HEK293 (cell line): ENCODE data around the gene PPARG.

Experiments used
- CTCF ChIA-PET: fragments of 350-600 bp; formaldehyde crosslinking; extraction: SDS; loops from one replicate; lab custom pipeline; 2021; ENCODE audit warnings: antibody characterized with exemption; lab: Yijun Ruan, JAX
- POLR2A ChIA-PET: fragments of 300-600 bp; formaldehyde crosslinking; extraction: SDS; loops from one replicate; lab custom pipeline; 2020; ENCODE audit warnings: antibody characterized with exemption, inconsistent platforms; lab: Yijun Ruan, JAX
- H3K27ac ChIP-seq: fragments of 200-500 bp; sonication (Bioruptor generic); 2 replicates; pipeline ENCODE4 v1.5.1; 2014; ENCODE audit warnings: low read depth, low read length, control low read depth, inconsistent platforms; ENCODE audit errors: extremely low read depth
- H3K36me3 ChIP-seq, 2 experiments: fragments of 200-500 bp in 1 of 2; sonication (Bioruptor generic) in 1 of 2; 1 replicate in 1 of 2; 2 replicates in 1 of 2; pipeline ENCODE4 v1.5.1; 2014 to 2017; ENCODE audit warnings: inconsistent platforms in 2 of 2, low read length in 2 of 2; ENCODE audit not compliant: control insufficient read depth in 2 of 2, insufficient read depth in 1 of 2
- H3K4me1 ChIP-seq: fragments of 200-500 bp; sonication (Bioruptor generic); 2 replicates; pipeline ENCODE4 v1.5.1; 2014; ENCODE audit warnings: mild to moderate bottlenecking, low read length, inconsistent platforms; ENCODE audit not compliant: control insufficient read depth, insufficient read depth
- H3K4me3 ChIP-seq: 2 replicates; pipeline ENCODE4 v1.5.1; 2011; ENCODE audit warnings: low read depth, mild to moderate bottlenecking, control low read depth, low read length, moderate library complexity
- H3K9me3 ChIP-seq: fragments of 200-500 bp; sonication (Bioruptor generic); 2 replicates; pipeline ENCODE4 v1.5.1; 2014; ENCODE audit warnings: low read depth, low read length, inconsistent platforms; ENCODE audit not compliant: control insufficient read depth, insufficient read depth
- KLF1 ChIP-seq: fragments of 450-650 bp; formaldehyde crosslinking; IDR thresholded peaks from 2 replicates; pipeline ENCODE4 v1.5.1; 2016; ENCODE audit warnings: missing biosample characterization, missing genetic modification characterization
- KLF17 ChIP-seq: fragments of 450-650 bp; formaldehyde crosslinking; IDR thresholded peaks from 2 replicates; pipeline ENCODE4 v1.5.1; 2016; ENCODE audit warnings: missing biosample characterization, missing genetic modification characterization
- KLF9 ChIP-seq: fragments of 450-650 bp; formaldehyde crosslinking; IDR thresholded peaks from 2 replicates; pipeline ENCODE4 v1.5.1; 2016; ENCODE audit warnings: missing biosample characterization, missing genetic modification characterization, low read depth
- PBX3 ChIP-seq: sonication (generic); formaldehyde crosslinking; IDR thresholded peaks from 2 replicates; pipeline ENCODE4 v1.8.1; 2022; ENCODE audit warnings: mild to moderate bottlenecking, moderate library complexity, missing genetic modification reagents
- REST ChIP-seq: fragments of 450-650 bp; formaldehyde crosslinking; IDR thresholded peaks from 2 replicates; pipeline ENCODE4 v1.5.1; 2016; ENCODE audit warnings: missing biosample characterization, missing genetic modification characterization
- SCRT2 ChIP-seq: fragments of 450-650 bp; formaldehyde crosslinking; IDR thresholded peaks from 2 replicates; pipeline ENCODE4 v1.5.1; 2016; ENCODE audit warnings: missing biosample characterization, missing genetic modification characterization
- WT1 ChIP-seq: fragments of 450-650 bp; formaldehyde crosslinking; IDR thresholded peaks from 2 replicates; pipeline ENCODE4 v1.5.1; 2016; ENCODE audit warnings: missing biosample characterization, missing genetic modification characterization
- ZBTB1 ChIP-seq: fragments of 450-650 bp; formaldehyde crosslinking; IDR thresholded peaks from 2 replicates; pipeline ENCODE4 v1.5.1; 2016; ENCODE audit warnings: missing biosample characterization, missing genetic modification characterization
- ZBTB21 ChIP-seq: fragments of 450-650 bp; formaldehyde crosslinking; IDR thresholded peaks from 2 replicates; pipeline ENCODE4 v1.5.1; 2017; ENCODE audit warnings: missing biosample characterization, missing genetic modification characterization
- ZBTB49 ChIP-seq: fragments of 450-650 bp; formaldehyde crosslinking; IDR thresholded peaks from 2 replicates; pipeline ENCODE4 v1.5.1; 2016; ENCODE audit warnings: missing biosample characterization, missing genetic modification characterization, low read depth
- ZFP37 ChIP-seq: fragments of 450-650 bp; formaldehyde crosslinking; IDR thresholded peaks from 2 replicates; pipeline ENCODE4 v1.5.1; 2016; ENCODE audit warnings: missing biosample characterization, missing genetic modification characterization
- ZNF133 ChIP-seq: fragments of 450-650 bp; formaldehyde crosslinking; IDR thresholded peaks from 2 replicates; pipeline ENCODE4 v1.5.1; 2016; ENCODE audit warnings: missing biosample characterization, missing genetic modification characterization
- ZNF2 ChIP-seq: fragments of 450-650 bp; formaldehyde crosslinking; IDR thresholded peaks from 2 replicates; pipeline ENCODE4 v1.5.1; 2016; ENCODE audit warnings: missing biosample characterization, missing genetic modification characterization
- ZNF214 ChIP-seq: fragments of 450-650 bp; formaldehyde crosslinking; IDR thresholded peaks from 2 replicates; pipeline ENCODE4 v1.5.1; 2017; ENCODE audit warnings: missing biosample characterization, mild to moderate bottlenecking, missing genetic modification characterization, borderline replicate concordance
- ZNF24 ChIP-seq: fragments of 450-650 bp; formaldehyde crosslinking; IDR thresholded peaks from 2 replicates; pipeline ENCODE4 v1.5.1; 2016; ENCODE audit warnings: missing biosample characterization, missing genetic modification characterization
- ZNF266 ChIP-seq: fragments of 450-650 bp; formaldehyde crosslinking; IDR thresholded peaks from 2 replicates; pipeline ENCODE4 v1.5.1; 2016; ENCODE audit warnings: missing biosample characterization, missing genetic modification characterization, low read depth
- ZNF335 ChIP-seq: fragments of 450-650 bp; formaldehyde crosslinking; conservative IDR thresholded peaks from 2 replicates; pipeline ENCODE4 v1.5.1; 2016; ENCODE audit warnings: missing biosample characterization, missing genetic modification characterization
- ZNF341 ChIP-seq: fragments of 450-650 bp; formaldehyde crosslinking; IDR thresholded peaks from 2 replicates; pipeline ENCODE4; 2016; ENCODE audit warnings: low read depth, missing biosample characterization, missing genetic modification characterization
- ZNF521 ChIP-seq: fragments of 450-650 bp; formaldehyde crosslinking; IDR thresholded peaks from 2 replicates; pipeline ENCODE4 v1.5.1; 2017; ENCODE audit warnings: missing biosample characterization, mild to moderate bottlenecking, missing genetic modification characterization
- ZNF626 ChIP-seq: fragments of 450-650 bp; sonication (Bioruptor Pico); formaldehyde crosslinking; IDR thresholded peaks from 2 replicates; pipeline ENCODE4 v1.5.1; 2018; ENCODE audit warnings: missing biosample characterization, missing genetic modification characterization, inconsistent platforms
- ZNF830 ChIP-seq: fragments of 450-650 bp; IDR thresholded peaks from 2 replicates; pipeline ENCODE4 v1.5.0; 2018; ENCODE audit warnings: missing biosample characterization, missing genetic modification characterization, low read depth, mild to moderate bottlenecking, moderate library complexity
- ZSCAN23 ChIP-seq: fragments of 450-650 bp; formaldehyde crosslinking; IDR thresholded peaks from 2 replicates; pipeline ENCODE4 v1.5.1; 2016; ENCODE audit warnings: missing biosample characterization, missing genetic modification characterization
- ZSCAN5A ChIP-seq: fragments of 450-650 bp; formaldehyde crosslinking; IDR thresholded peaks from 2 replicates; pipeline ENCODE4 v1.5.1; 2016; ENCODE audit warnings: missing biosample characterization, missing genetic modification characterization
- ZXDB ChIP-seq: fragments of 450-650 bp; formaldehyde crosslinking; IDR thresholded peaks from 2 replicates; pipeline ENCODE4 v1.5.1; 2016; ENCODE audit warnings: missing biosample characterization, missing genetic modification characterization
- TF ChIP-seq, protein P1 (sequence below): fragments of 450-650 bp; formaldehyde crosslinking; IDR thresholded peaks from 2 replicates; pipeline ENCODE4 v1.5.1; 2016; ENCODE audit warnings: missing biosample characterization, missing genetic modification characterization

PPARG gene

GRCh38 chr3:12472796-12473195, 183.9 kb downstream of the PPARG start:
- Histone ChIP-seq H3K4me1 (no peaks in the 10 kb centered on the region; the same call in 1 of the 2 replicates), H3K4me3 (no peak overlapping the region), H3K36me3 (no peaks in the 10 kb centered on the region), H3K27ac (no peak overlapping the region)
- CTCF ChIA-PET: no interaction called here
- POLR2A ChIA-PET: no interaction called here
- no peak for TF ChIP-seq ZNF214 (tag by site-specific recombination)
- TF ChIP-seq ZNF2 (tag by site-specific recombination): no peak
- TF ChIP-seq, protein P1, sequence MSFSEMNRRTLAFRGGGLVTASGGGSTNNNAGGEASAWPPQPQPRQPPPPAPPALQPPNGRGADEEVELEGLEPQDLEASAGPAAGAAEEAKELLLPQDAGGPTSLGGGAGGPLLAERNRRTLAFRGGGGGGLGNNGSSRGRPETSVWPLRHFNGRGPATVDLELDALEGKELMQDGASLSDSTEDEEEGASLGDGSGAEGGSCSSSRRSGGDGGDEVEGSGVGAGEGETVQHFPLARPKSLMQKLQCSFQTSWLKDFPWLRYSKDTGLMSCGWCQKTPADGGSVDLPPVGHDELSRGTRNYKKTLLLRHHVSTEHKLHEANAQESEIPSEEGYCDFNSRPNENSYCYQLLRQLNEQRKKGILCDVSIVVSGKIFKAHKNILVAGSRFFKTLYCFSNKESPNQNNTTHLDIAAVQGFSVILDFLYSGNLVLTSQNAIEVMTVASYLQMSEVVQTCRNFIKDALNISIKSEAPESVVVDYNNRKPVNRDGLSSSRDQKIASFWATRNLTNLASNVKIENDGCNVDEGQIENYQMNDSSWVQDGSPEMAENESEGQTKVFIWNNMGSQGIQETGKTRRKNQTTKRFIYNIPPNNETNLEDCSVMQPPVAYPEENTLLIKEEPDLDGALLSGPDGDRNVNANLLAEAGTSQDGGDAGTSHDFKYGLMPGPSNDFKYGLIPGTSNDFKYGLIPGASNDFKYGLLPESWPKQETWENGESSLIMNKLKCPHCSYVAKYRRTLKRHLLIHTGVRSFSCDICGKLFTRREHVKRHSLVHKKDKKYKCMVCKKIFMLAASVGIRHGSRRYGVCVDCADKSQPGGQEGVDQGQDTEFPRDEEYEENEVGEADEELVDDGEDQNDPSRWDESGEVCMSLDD (tag by site-specific recombination): no peak
- no peak for TF ChIP-seq ZNF341 (tag by site-specific recombination)
- TF ChIP-seq ZXDB (tag by site-specific recombination): no peak
- no peak for TF ChIP-seq WT1 (tag by site-specific recombination)
- TF ChIP-seq ZBTB49 (tag by site-specific recombination): no peak
- no peak for TF ChIP-seq ZBTB21 (tag by site-specific recombination)
- no peak for TF ChIP-seq ZSCAN23 (tag by site-specific recombination)
- TF ChIP-seq PBX3 (CRISPR knock-in tag): no peak
- no peak for TF ChIP-seq SCRT2 (tag by site-specific recombination)
- TF ChIP-seq ZNF266 (tag by site-specific recombination): no peak
- TF ChIP-seq KLF9: no peak
- no peak for TF ChIP-seq KLF17 (tag by site-specific recombination)
- no peak for TF ChIP-seq ZBTB1 (tag by site-specific recombination)
- TF ChIP-seq, all 188 proteins: peak for 0
- H3K9me3 ChIP-seq: no peaks in the 10 kb centered on the region

GRCh38 chr3:12473511-12473910, 184.6 kb downstream of the PPARG start:
- no peaks in the 10 kb centered on the region; the same call in 1 of the 2 replicates for H3K4me1 ChIP-seq
- CTCF ChIA-PET: no interaction called here
- POLR2A ChIA-PET: no interaction called here

More at GRCh38 chr3:12473511-12473910, 184.6 kb downstream of the PPARG start:
- Histone ChIP-seq H3K27ac (no peak overlapping the region), H3K36me3 (no peaks in the 10 kb centered on the region), H3K9me3 (no peaks in the 10 kb centered on the region), H3K4me3 (no peak overlapping the region)
- TF ChIP-seq ZNF133 (tag by site-specific recombination): no peak
- TF ChIP-seq ZNF335 (tag by site-specific recombination): no peak
- TF ChIP-seq ZNF830 (tag by site-specific recombination): no peak
- no peak for TF ChIP-seq REST (tag by site-specific recombination)
- TF ChIP-seq ZFP37 (tag by site-specific recombination): no peak
- TF ChIP-seq ZNF626 (tag by site-specific recombination): no peak
- no peak for TF ChIP-seq ZSCAN5A (tag by site-specific recombination)
- no peak for TF ChIP-seq ZNF24
- TF ChIP-seq ZNF521 (tag by site-specific recombination): no peak
- TF ChIP-seq KLF1 (tag by site-specific recombination): no peak
- TF ChIP-seq, all 188 proteins: peak for 0
